GM19395 (cell line): ENCODE data around the gene VCL.
"Not testable (repeated sequence)": the region's sequence is repeated elsewhere in the genome, so short reads cannot be mapped to it uniquely, and the experiment has no call there.

Experiments
- ATAC-seq: cut with Tn5 transposase; IDR thresholded peaks from one replicate; pipeline ENCODE4 v1.9.1; 2021; ENCODE audit warnings: mild to moderate bottlenecking, moderate library complexity; ENCODE audit not compliant: unreplicated experiment

The VCL gene

GRCh38 chr10:74145133-74145532, 147.2 kb downstream of the VCL start:
- no peak for ATAC-seq

- ATAC-seq: not testable (repeated sequence)
These were observed 149.1 kb downstream of the VCL start for GRCh38 chr10:74146980-74147379.

DNA sequence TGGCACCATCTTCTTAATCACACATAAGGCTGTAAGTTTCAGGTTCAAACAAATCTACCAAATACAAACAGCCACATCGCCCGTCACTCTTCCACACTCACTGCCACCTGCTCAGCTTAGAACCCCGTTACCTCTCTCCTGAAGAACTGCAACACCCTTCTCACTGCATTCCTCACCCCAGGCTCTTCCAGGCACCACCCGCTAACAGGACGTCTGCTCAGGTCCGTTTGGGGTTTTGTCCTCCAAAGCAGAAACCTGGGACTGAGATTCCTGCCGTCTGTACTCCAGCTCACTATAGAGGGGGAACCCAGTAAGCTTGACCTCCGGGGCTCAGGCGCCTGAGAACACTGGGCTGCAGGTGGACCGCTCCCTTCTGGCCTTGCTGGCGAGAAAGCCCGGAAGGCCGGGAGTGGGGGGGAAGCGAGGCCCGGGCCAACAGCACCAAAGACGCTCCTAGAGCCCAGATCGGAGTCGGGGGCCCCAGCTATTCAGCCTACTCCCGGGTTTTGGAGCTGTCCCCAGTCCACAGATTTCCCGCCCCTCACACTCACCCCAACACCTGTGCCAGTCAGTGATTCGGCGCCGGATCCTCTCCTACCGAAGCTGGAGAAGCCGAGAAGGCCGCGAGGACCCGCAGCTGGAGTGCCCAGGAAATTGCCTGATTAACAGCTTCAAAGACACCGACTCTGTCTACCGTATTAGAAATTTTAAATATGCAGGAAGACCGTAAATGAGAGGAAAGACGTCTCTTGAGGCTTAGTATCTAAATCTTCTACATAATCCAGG, 152.5 kb downstream of the VCL start, which contains the start of gene AP3M1:
Gene AP3M1, minus strand, starts transcription at position 625 of the 786 bp plus-strand sequence. CDS start 12,449 bp downstream, outside the sequence.
- peak; percentile 59 for ATAC-seq

DNA sequence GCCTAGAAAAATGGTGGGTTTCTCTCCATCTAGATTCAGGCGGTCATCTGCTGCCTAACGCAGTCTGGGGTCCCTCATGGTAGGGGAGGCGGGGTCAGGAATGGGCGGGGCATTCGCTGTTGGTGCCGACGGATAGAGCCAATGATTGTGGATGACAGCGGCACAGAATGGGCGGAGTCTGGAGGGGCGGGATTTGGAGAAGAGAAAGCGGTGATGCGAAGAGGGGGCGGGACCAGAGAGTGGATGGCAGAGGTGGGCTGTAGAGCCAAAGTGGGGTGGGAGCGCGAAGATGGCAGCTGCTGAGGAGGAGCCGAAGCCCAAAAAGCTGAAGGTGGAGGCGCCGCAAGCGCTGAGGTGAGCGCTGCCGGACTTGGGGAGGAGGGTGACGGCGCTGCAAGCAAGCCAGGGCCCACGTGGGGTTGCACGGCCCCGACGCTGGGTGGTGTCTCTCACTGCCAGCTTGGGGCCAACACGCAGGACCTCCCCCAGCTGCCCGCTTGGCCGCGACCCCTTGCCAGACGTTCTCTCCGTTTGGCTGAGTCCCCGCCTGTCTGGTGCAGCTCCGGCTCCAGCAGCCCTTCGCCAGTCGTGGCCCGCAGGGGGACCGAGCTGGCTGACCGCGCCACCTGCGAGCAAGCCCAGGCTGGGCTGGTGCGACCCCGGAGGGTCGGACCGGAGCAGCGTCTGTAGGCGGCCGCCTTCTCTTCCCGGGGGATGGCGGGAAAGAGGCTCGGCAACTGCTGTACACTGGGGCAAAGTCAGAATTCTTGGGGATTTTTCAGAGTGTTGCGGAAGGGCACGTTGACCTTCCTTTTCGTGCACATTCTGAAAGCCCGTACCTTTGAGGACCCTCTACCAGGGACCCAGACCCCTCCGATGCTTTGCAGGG, 153.3 kb downstream of the VCL start, which contains the start of gene ADK:
Gene ADK, plus strand, starts transcription at position 232 of the 889 bp plus-strand sequence. Its CDS starts 58 bp downstream, at position 290.
- peak; percentile 84 for ATAC-seq

DNA sequence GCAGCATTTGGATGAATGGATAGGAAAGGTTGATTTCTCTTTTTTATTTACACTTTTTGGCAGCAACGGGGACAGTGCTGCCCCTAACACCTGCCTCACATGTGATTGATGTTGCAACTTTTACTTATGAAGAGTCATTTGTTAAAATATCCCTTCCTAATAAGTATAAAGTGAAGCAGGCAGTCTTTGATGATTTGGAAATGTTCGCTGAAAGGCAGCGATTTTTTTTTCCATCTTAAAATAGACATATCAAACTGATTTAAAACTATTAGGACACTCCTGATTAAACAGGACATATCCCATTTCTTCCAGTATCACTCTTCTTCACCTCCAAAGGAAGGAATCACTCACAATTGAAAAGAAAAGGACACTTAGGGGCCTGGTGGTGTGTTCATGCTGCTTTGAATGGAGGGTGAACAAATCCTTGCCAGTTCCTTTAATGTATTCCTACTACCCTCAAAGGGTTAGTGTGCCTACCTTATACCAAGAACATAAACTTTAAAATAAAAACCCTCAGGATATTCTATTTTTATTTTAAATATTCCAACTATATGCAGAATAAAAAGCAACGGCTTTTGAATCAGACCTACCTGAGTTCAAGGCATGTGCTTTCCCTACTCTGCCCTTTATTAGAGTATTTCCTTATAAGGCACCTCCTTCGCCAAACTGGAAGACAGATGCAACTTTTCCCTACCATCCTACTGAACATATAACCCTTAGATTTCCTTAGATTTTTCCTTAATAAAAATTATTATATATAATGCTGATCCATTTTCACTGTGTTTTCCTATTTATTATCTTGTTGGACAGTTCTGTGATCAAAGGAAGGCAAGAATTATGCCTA, 154.2 kb downstream of the VCL start:
- ATAC-seq: no peak

GRCh38 chr10:74153123-74153522, 155.2 kb downstream of the VCL start:
- no peak for ATAC-seq

GRCh38 chr10:74153676-74154075, 155.8 kb downstream of the VCL start:
- ATAC-seq: no peak

- no peak for ATAC-seq
These were observed 159.0 kb downstream of the VCL start for GRCh38 chr10:74156919-74157289.

DNA sequence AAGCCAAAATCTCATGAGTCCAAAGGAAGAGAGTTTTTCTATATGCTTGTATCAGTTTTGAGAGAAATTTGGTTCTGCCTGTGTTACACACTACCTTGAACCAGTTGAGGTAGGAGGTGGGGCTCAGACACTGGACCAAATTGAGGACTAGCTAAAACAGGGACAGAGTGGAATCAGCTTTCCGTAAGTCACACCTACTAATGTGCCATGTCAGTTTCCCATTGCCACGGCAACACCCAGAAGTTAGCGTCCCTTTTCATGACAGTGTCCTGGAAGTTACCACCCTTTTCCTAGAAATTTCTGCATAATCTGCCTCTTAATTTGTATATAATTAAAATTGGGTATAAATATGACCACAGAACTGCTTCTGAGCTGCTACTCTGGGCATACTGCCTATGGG, 162.1 kb downstream of the VCL start:
- ATAC-seq: no peak

- ATAC-seq: no peak
These were observed 165.6 kb downstream of the VCL start for GRCh38 chr10:74163319-74164068.

DNA sequence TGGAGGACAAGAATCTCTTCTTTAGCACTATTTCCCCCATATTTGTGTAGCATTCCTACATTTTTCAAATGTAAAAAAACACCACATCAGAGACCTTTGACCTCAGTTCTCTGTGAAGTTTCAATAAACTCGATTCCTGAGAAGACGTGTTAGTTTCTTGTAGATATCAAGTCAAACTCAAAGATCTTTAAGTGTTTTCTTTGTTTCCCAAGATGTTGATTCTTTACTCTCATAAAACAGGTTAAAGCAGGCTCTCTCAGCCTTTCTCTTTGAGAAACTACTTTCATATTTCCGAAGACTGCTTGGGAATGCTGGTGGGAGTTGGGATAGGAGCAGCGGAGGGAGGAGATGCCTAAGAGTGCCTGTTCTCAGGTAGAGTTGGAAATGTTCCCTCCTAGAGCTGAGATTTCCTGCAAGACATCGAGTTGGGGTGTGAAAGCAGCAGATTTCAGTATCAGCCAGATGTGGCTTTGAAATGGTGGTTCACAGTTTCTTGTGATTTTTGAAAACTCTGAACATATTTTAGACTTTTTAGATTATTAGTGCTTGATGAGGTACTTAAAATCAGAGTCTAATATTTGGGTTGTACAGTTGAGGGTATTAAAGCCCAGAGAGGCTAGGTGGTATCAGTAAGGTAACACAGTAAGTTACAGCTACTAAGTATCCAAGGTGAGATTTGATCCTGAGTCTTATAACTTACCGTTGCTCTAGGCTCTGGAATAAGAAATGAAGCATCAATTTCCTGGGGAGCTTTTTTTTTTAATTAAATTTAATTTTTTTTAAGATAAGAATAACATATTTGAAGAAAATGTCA, 167.0 kb downstream of the VCL start:
- no peak for ATAC-seq

GRCh38 chr10:74165530-74165901, 167.6 kb downstream of the VCL start:
- ATAC-seq: no peak

GRCh38 chr10:74167443-74167842, 169.5 kb downstream of the VCL start:
- ATAC-seq: no peak
